Measurements from ENCODE around the gene TNFRSF1B.
A peak's percentile ranks its signal among the peaks of the same experiment; 100 is the strongest.

The TNFRSF1B gene

DNA sequence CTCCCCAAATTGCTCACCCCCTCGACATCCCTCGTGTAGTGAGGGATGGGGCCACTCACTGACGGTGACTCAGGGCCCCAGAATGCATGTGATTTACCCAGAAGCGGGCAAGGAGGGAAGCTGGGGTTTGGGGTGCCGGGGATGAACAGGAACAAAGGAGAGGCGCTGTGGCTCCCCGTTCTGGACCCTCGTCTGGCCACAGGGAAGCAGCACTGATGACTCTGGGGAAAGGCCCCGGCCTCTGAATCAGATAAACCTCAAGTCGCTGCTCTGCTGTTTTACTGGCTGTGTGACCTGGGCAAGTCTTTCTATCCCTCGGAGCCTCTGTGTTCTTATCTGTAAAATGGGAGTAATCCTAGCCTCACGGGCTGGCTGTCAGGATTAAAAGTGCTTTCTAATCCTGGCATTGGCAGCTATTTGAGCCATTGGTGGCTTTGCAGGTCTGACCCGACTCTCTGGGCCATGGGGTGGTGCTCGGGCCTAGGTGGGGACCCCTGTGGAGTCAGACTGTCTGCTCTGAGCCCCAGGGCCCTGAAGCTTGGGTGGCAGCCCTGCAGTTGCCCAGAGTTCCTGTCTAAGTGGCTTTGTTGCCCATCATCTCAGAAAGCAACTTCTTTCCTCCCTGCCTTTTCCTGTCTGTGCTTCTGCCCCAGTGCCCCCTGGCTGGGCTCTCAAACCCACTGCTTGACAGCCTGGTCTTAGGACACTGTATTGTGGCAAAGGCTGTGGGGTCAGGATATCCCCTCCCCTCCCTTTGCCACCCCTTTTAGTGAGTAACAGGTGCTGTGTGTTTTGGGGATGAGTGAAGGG is 5.5 kb downstream of the TNFRSF1B start:
- H3K4me1 ChIP-seq (ENCODE audit: control insufficient read depth in 1 of 2, insufficient read depth in 2 of 2, low read length in 2 of 2): peaks cover 5 to 10% of the 10 kb centered on the region in 2 experiments
- no peak overlapping the region for H2BK12ac ChIP-seq (ENCODE audit: low read length)
- H2AK5ac ChIP-seq (ENCODE audit: low read length): no peak overlapping the region
- no peak overlapping the region for H4K8ac ChIP-seq (ENCODE audit: low read depth, low read length)
- H3K27ac ChIP-seq (ENCODE audit: low read depth, low read length): no peak overlapping the region
- peak in 1 of 2 donors; percentile 18 for DNase-seq
- H2BK5ac ChIP-seq (ENCODE audit: low read depth, low read length, poor library complexity): no peak overlapping the region
- H3K9ac ChIP-seq (ENCODE audit: low read length): no peak overlapping the region
- H3K4ac ChIP-seq (ENCODE audit: low read depth, low read length): no peak overlapping the region
- no peak overlapping the region for H3K4me3 ChIP-seq (ENCODE audit: low read depth, low read length)
- peaks cover 6% of the 10 kb centered on the region for H3K79me1 ChIP-seq (ENCODE audit: low read length)
- H3K23ac ChIP-seq (ENCODE audit: low read length): no peak overlapping the region
- no peak overlapping the region for H4K91ac ChIP-seq (ENCODE audit: low read depth, low read length)
- no peak overlapping the region for H2AFZ ChIP-seq (ENCODE audit: insufficient read depth, low read length, poor library complexity)
- peaks cover 3% of the 10 kb centered on the region for H3K27me3 ChIP-seq (ENCODE audit: insufficient read depth, low read length)
- no peak overlapping the region for H3K18ac ChIP-seq (ENCODE audit: low read length)
- H4K12ac ChIP-seq (ENCODE audit: low read depth, low read length): no peak overlapping the region
- no peak overlapping the region for H3K4me2 ChIP-seq (ENCODE audit: low read length)
- no peak overlapping the region for H2BK120ac ChIP-seq (ENCODE audit: insufficient read depth, low read length, poor library complexity)
- H3K79me2 ChIP-seq (ENCODE audit: control insufficient read depth, insufficient read depth, low read length, poor library complexity): no peaks in the 10 kb centered on the region
- no peak overlapping the region for H3K14ac ChIP-seq (ENCODE audit: low read length)
- H3K36me3 ChIP-seq (ENCODE audit: control insufficient read depth in 1 of 2, insufficient read depth in 2 of 2, low read length in 2 of 2): peaks cover 0 to 2% of the 10 kb centered on the region in 2 experiments
- no CpG with 5 or more reads among the region's 14 CpGs for WGBS (ENCODE audit: extremely low coverage, insufficient coverage, insufficient read length)
- H3K9me3 ChIP-seq (ENCODE audit: insufficient read depth, low read depth, low read length): no peaks in the 10 kb centered on the region

DNA sequence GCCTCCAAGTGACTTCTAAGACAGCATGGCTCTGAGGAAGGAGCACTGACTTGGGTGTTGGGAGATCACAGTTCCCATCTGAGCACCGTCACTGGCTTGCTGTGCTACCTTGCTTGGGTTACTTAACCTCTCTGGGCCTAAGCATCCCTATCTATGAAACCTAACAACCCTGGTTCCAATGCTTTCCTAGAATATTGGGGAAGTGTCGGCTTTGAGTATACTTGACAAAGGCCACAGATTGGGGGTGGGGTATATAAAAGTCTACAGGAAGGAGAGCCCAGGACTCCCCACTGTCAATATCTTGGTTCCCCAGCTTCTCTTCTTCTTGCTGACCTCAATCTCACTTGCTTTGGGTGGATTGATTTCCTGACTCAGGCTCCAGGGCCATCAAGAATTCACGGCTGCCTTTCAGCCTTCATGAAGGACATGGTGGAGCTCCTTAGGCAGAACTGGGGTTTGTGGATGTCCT is 6.3 kb downstream of the TNFRSF1B start:
- no peak for DNase-seq
- Histone ChIP-seq H4K8ac (ENCODE audit: low read depth, low read length) (no peak overlapping the region), H3K27me3 (ENCODE audit: insufficient read depth, low read length) (no peaks in the 10 kb centered on the region), H3K9me3 (ENCODE audit: insufficient read depth, low read depth, low read length) (no peaks in the 10 kb centered on the region), H4K12ac (ENCODE audit: low read depth, low read length) (no peak overlapping the region), H3K27ac (ENCODE audit: low read depth, low read length) (no peak overlapping the region), H2BK5ac (ENCODE audit: low read depth, low read length, poor library complexity) (no peak overlapping the region), H2AFZ (ENCODE audit: insufficient read depth, low read length, poor library complexity) (no peak overlapping the region), H3K14ac (ENCODE audit: low read length) (no peak overlapping the region), H3K4me1 (ENCODE audit: control insufficient read depth in 1 of 2, insufficient read depth in 2 of 2, low read length in 2 of 2) (peaks cover 7 to 8% of the 10 kb centered on the region in 2 experiments), H2BK120ac (ENCODE audit: insufficient read depth, low read length, poor library complexity) (no peak overlapping the region), H3K18ac (ENCODE audit: low read length) (no peak overlapping the region), H3K4me2 (ENCODE audit: low read length) (no peak overlapping the region), H4K91ac (ENCODE audit: low read depth, low read length) (no peak overlapping the region), H3K4me3 (ENCODE audit: low read depth, low read length) (no peak overlapping the region), H2AK5ac (ENCODE audit: low read length) (peak overlapping the region; percentile 39), H2BK12ac (ENCODE audit: low read length) (peak overlapping the region; percentile 52), H3K79me2 (ENCODE audit: control insufficient read depth, insufficient read depth, low read length, poor library complexity) (no peaks in the 10 kb centered on the region), H3K36me3 (ENCODE audit: control insufficient read depth in 1 of 2, insufficient read depth in 2 of 2, low read length in 2 of 2) (peaks cover 2% of the 10 kb centered on the region in 2 experiments), H3K79me1 (ENCODE audit: low read length) (peaks cover under 1% of the 10 kb centered on the region), H3K9ac (ENCODE audit: low read length) (no peak overlapping the region), H3K23ac (ENCODE audit: low read length) (no peak overlapping the region), H3K4ac (ENCODE audit: low read depth, low read length) (no peak overlapping the region)
- WGBS (ENCODE audit: extremely low coverage, insufficient coverage, insufficient read length): no CpG with 5 or more reads among the region's 3 CpGs

DNA sequence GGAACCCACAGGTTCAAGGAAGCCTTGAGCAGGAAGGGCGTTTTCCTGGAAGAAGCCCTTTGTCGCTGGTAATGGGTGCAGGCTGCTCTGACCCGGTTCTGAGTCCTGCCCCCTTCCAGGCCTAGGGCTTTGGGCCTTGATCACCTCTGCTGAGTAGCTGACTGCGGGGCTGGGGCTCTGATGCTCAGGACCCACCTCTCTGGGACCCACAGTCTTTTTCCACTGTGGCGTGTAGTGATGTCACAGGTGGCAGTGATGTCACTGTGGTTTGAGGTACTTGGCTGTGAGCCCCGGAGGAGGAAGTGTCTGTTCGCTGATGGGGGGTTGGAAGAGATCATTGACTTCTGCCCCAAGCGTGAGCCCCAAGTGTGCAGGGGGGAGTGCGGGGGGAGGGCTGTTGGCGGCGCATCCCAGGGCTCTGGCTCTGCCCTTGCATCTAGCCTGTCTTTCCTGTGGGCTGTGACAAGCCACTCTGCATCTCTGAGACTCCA is 6.9 kb downstream of the TNFRSF1B start:
- Histone ChIP-seq H2AFZ (ENCODE audit: insufficient read depth, low read length, poor library complexity) (no peak overlapping the region), H3K4me3 (ENCODE audit: low read depth, low read length) (no peak overlapping the region), H3K27me3 (ENCODE audit: insufficient read depth, low read length) (no peaks in the 10 kb centered on the region), H3K79me1 (ENCODE audit: low read length) (no peaks in the 10 kb centered on the region), H4K91ac (ENCODE audit: low read depth, low read length) (no peak overlapping the region), H3K4me1 (ENCODE audit: control insufficient read depth in 1 of 2, insufficient read depth in 2 of 2, low read length in 2 of 2) (peaks cover 7 to 10% of the 10 kb centered on the region in 2 experiments), H3K4me2 (ENCODE audit: low read length) (no peak overlapping the region), H3K4ac (ENCODE audit: low read depth, low read length) (no peak overlapping the region), H4K12ac (ENCODE audit: low read depth, low read length) (no peak overlapping the region), H3K14ac (ENCODE audit: low read length) (peak overlapping the region; percentile 57), H2AK5ac (ENCODE audit: low read length) (peak overlapping the region; percentile 39), H3K23ac (ENCODE audit: low read length) (no peak overlapping the region), H3K79me2 (ENCODE audit: control insufficient read depth, insufficient read depth, low read length, poor library complexity) (no peaks in the 10 kb centered on the region), H3K9ac (ENCODE audit: low read length) (no peak overlapping the region), H4K8ac (ENCODE audit: low read depth, low read length) (peak overlapping the region; percentile 13), H2BK12ac (ENCODE audit: low read length) (peak overlapping the region; percentile 52), H2BK5ac (ENCODE audit: low read depth, low read length, poor library complexity) (no peak overlapping the region), H3K9me3 (ENCODE audit: insufficient read depth, low read depth, low read length) (no peaks in the 10 kb centered on the region), H2BK120ac (ENCODE audit: insufficient read depth, low read length, poor library complexity) (no peak overlapping the region), H3K36me3 (ENCODE audit: control insufficient read depth in 1 of 2, insufficient read depth in 2 of 2, low read length in 2 of 2) (peaks cover 2% of the 10 kb centered on the region in 2 experiments), H3K27ac (ENCODE audit: low read depth, low read length) (no peak overlapping the region), H3K18ac (ENCODE audit: low read length) (no peak overlapping the region)
- peak; percentile 10 to 29 for DNase-seq
- WGBS (ENCODE audit: extremely low coverage, insufficient coverage, insufficient read length): no CpG with 5 or more reads among the region's 11 CpGs

DNA sequence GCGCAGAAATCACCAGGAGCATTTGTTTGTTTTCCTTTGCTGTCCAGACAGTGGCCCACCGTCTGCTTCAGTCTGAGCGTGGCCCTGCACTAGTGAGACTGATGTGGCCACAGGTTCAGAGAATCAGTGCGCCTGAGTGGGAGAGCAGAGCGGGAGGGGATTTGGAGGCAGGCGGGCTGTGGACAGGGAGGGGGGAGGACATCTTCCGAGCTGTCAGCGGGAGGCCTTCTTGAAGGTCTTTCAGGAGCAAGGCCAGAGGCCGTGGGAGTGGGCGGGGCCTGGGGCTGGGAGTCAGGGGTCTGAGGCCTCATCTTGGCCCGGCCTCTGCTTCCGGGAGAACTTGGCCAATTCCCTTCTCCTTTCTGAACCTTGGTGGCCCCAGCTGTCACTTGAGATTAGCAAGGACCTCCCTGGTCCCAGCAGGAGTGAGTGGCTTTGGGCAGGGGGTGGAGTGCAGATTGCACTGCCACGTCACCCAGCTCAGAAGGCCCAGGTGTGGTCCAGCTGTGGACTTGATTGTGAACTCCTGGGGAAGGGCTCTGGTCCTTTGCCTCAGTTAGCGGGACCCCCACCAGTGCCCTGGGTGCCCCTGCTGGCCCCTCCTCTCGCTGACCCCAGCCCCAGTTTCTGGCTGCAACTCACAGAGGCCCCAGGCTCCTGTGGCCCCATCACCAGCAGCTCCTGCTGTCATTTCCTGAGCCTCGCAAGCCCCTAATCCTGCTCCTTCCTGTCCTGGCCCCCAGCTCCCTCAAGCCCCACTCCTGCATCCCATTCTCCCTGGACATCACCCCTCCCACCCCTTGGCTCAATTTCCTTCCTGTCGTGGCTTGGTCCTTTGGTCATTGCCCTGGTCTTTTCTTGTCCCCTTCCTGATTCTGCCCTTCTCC is 8.4 kb downstream of the TNFRSF1B start:
- H3K18ac ChIP-seq (ENCODE audit: low read length): no peak overlapping the region
- H3K4me2 ChIP-seq (ENCODE audit: low read length): no peak overlapping the region
- peaks cover 10 to 16% of the 10 kb centered on the region in 2 experiments for H3K4me1 ChIP-seq (ENCODE audit: control insufficient read depth in 1 of 2, insufficient read depth in 2 of 2, low read length in 2 of 2)
- no peak overlapping the region for H4K91ac ChIP-seq (ENCODE audit: low read depth, low read length)
- no peaks in the 10 kb centered on the region for H3K79me2 ChIP-seq (ENCODE audit: control insufficient read depth, insufficient read depth, low read length, poor library complexity)
- peak overlapping the region; percentile 12 for H2BK12ac ChIP-seq (ENCODE audit: low read length)
- no peak overlapping the region for H2AK5ac ChIP-seq (ENCODE audit: low read length)
- H2BK5ac ChIP-seq (ENCODE audit: low read depth, low read length, poor library complexity): no peak overlapping the region
- no peak overlapping the region for H3K23ac ChIP-seq (ENCODE audit: low read length)
- H3K14ac ChIP-seq (ENCODE audit: low read length): peak overlapping the region; percentile 22
- no peaks in the 10 kb centered on the region for H3K27me3 ChIP-seq (ENCODE audit: insufficient read depth, low read length)
- H3K9me3 ChIP-seq (ENCODE audit: insufficient read depth, low read depth, low read length): no peaks in the 10 kb centered on the region
- no peak overlapping the region for H4K12ac ChIP-seq (ENCODE audit: low read depth, low read length)
- H4K8ac ChIP-seq (ENCODE audit: low read depth, low read length): peak overlapping the region; percentile 13
- WGBS (ENCODE audit: extremely low coverage, insufficient coverage, insufficient read length): no CpG with 5 or more reads among the region's 17 CpGs
- no peak for DNase-seq
- H3K4ac ChIP-seq (ENCODE audit: low read depth, low read length): no peak overlapping the region
- H3K36me3 ChIP-seq (ENCODE audit: control insufficient read depth in 1 of 2, insufficient read depth in 2 of 2, low read length in 2 of 2): peaks cover 2 to 6% of the 10 kb centered on the region in 2 experiments
- no peak overlapping the region for H2BK120ac ChIP-seq (ENCODE audit: insufficient read depth, low read length, poor library complexity)
- H3K79me1 ChIP-seq (ENCODE audit: low read length): no peaks in the 10 kb centered on the region
- no peak overlapping the region for H3K9ac ChIP-seq (ENCODE audit: low read length)
- no peak overlapping the region for H3K4me3 ChIP-seq (ENCODE audit: low read depth, low read length)
- H3K27ac ChIP-seq (ENCODE audit: low read depth, low read length): no peak overlapping the region
- H2AFZ ChIP-seq (ENCODE audit: insufficient read depth, low read length, poor library complexity): no peak overlapping the region
